DOHH2 (cell line): ENCODE measurements around the gene SLC1A2.

ENCODE experiments used
- EZH2phosphoT487 ChIP-seq: fragments of 200-600 bp; sonication (generic); IDR thresholded peaks from 2 replicates; pipeline ENCODE4 v1.6.1; 2017; ENCODE audit warnings: borderline replicate concordance, mild to moderate bottlenecking, antibody characterized with exemption, low read length, moderate library complexity, mixed read lengths
- TF ChIP-seq, protein P1 (sequence below): fragments of 200-600 bp; sonication (generic); IDR thresholded peaks from one replicate; pipeline ENCODE4 v1.5.1; 2014; ENCODE audit warnings: antibody characterized with exemption, mild to moderate bottlenecking, low read depth, low read length; ENCODE audit not compliant: poor library complexity, severe bottlenecking

DNA sequence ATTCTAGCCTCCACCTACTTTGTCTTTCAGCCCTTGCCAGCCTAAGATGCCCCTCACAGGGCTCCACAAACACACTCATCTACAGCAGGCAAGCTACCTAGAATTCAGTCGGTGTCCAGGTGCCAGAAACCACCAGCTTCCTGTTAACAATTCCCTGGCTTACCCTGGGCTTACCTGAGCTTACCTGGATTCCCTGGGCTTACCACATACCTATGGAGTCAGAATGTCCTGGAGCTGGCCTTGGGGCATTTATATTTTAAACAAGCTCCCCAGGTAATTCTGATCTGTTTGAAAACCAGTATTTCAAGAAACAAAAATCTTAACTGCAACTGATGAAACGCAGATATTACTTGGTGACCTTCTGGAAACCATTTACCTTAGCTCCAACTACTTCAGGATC lies 123.6 kb downstream of the SLC1A2 start:
- TF ChIP-seq, protein P1, sequence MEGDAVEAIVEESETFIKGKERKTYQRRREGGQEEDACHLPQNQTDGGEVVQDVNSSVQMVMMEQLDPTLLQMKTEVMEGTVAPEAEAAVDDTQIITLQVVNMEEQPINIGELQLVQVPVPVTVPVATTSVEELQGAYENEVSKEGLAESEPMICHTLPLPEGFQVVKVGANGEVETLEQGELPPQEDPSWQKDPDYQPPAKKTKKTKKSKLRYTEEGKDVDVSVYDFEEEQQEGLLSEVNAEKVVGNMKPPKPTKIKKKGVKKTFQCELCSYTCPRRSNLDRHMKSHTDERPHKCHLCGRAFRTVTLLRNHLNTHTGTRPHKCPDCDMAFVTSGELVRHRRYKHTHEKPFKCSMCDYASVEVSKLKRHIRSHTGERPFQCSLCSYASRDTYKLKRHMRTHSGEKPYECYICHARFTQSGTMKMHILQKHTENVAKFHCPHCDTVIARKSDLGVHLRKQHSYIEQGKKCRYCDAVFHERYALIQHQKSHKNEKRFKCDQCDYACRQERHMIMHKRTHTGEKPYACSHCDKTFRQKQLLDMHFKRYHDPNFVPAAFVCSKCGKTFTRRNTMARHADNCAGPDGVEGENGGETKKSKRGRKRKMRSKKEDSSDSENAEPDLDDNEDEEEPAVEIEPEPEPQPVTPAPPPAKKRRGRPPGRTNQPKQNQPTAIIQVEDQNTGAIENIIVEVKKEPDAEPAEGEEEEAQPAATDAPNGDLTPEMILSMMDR, result no peak
- no peak for TF ChIP-seq EZH2phosphoT487
